Neural cell (in vitro differentiated cells): Measurements from ENCODE around the gene LHFPL2. TPM values are rescaled to one million over a fixed set of nuclear protein-coding genes. Genes with fewer than 3 reads are reported as not detected.

ENCODE experiments used
- H2AFZ ChIP-seq: fragments of 200-600, 300-800 bp; sonication (generic), shearing (Covaris generic); 2 replicates; pipeline ENCODE4 v1.6.0; 2014; ENCODE audit warnings: low read depth, mild to moderate bottlenecking, antibody characterized with exemption, low read length, moderate library complexity
- H3F3A ChIP-seq: fragments of 200-600 bp; shearing (Covaris generic); 2 replicates; pipeline ENCODE4 v1.6.1; 2016; ENCODE audit warnings: mild to moderate bottlenecking, moderate library complexity, mixed read lengths, antibody characterized with exemption, low read length; ENCODE audit not compliant: insufficient read depth, poor library complexity, severe bottlenecking
- H3K27ac ChIP-seq: fragments of 200-600, 300-800 bp; sonication (generic), shearing (Covaris generic); 2 replicates; pipeline ENCODE4 v1.5.1; 2014; ENCODE audit warnings: mild to moderate bottlenecking, low read length, moderate library complexity
- H3K27me3 ChIP-seq: fragments of 300-800, 200-600 bp; sonication (generic), shearing (Covaris generic); 2 replicates; pipeline ENCODE4 v1.6.0; 2014; ENCODE audit warnings: mild to moderate bottlenecking, low read depth, low read length, moderate library complexity; ENCODE audit not compliant: insufficient read depth
- H3K36me3 ChIP-seq: fragments of 300-800, 200-600 bp; sonication (generic), shearing (Covaris generic); 2 replicates; pipeline ENCODE4 v1.5.1; 2014; ENCODE audit warnings: mild to moderate bottlenecking, antibody characterized with exemption, low read length, moderate library complexity; ENCODE audit not compliant: insufficient read depth
- H3K4me2 ChIP-seq: fragments of 300-800, 200-600 bp; sonication (generic), shearing (Covaris generic); 2 replicates; pipeline ENCODE4 v1.6.0; 2014; ENCODE audit warnings: mild to moderate bottlenecking, low read length
- H3K4me3 ChIP-seq: fragments of 300-800, 200-600 bp; sonication (generic), shearing (Covaris generic); 2 replicates; pipeline ENCODE4 v1.5.1; 2014; ENCODE audit warnings: mild to moderate bottlenecking, low read length, moderate library complexity
- H3K79me2 ChIP-seq: fragments of 200-600 bp; shearing (Covaris generic); replicated peaks from 2 replicates; pipeline ENCODE4 v1.6.0; 2014; ENCODE audit warnings: mild to moderate bottlenecking, low read length, moderate library complexity; ENCODE audit not compliant: insufficient read depth
- H3K9ac ChIP-seq: fragments of 300-800, 200-600 bp; sonication (generic), shearing (Covaris generic); 2 replicates; pipeline ENCODE4 v1.6.1; 2016; ENCODE audit warnings: mild to moderate bottlenecking, low read length, mixed read lengths
- H3K9me2 ChIP-seq: fragments of 200-600 bp; shearing (Covaris generic); 2 replicates; pipeline ENCODE4 v1.6.1; 2016; ENCODE audit warnings: mild to moderate bottlenecking, low read length, mixed read lengths; ENCODE audit not compliant: insufficient read depth
- H3K9me3 ChIP-seq: fragments of 200-600, 300-800 bp; sonication (generic), shearing (Covaris generic); 2 replicates; pipeline ENCODE4 v1.6.1; 2016; ENCODE audit warnings: mild to moderate bottlenecking, mixed run types, low read length, moderate library complexity, mixed read lengths
- H4K20me1 ChIP-seq: fragments of 200-600 bp; shearing (Covaris generic); 2 replicates; pipeline ENCODE4 v1.6.1; 2016; ENCODE audit warnings: mild to moderate bottlenecking, mixed run types; ENCODE audit not compliant: insufficient read depth
- EP300 ChIP-seq: fragments of 450-650 bp; conservative IDR thresholded peaks from 2 replicates; pipeline ENCODE4 v1.6.1; 2014; ENCODE audit warnings: antibody characterized with exemption, mild to moderate bottlenecking, moderate library complexity; ENCODE audit not compliant: poor library complexity, severe bottlenecking
- EZH2 ChIP-seq: fragments of 200-600, 300-800 bp; shearing (Covaris generic), sonication (generic); IDR thresholded peaks from 2 replicates; pipeline ENCODE4 v1.6.1; 2014; ENCODE audit warnings: antibody characterized with exemption, low read length, borderline replicate concordance, mild to moderate bottlenecking; ENCODE audit not compliant: insufficient read depth, poor library complexity, severe bottlenecking
- MXI1 ChIP-seq: fragments of 450-650 bp; conservative IDR thresholded peaks from 2 replicates; pipeline ENCODE4 v1.6.1; 2014; ENCODE audit warnings: antibody characterized with exemption, mild to moderate bottlenecking; ENCODE audit not compliant: poor library complexity, severe bottlenecking
- POLR2AphosphoS5 ChIP-seq: IDR thresholded peaks from 2 replicates; pipeline ENCODE4 v1.6.1; 2012
- RAD21 ChIP-seq: fragments of 450-650 bp; conservative IDR thresholded peaks from 2 replicates; pipeline ENCODE4 v1.6.1; 2014; ENCODE audit warnings: antibody characterized with exemption, mild to moderate bottlenecking, moderate library complexity
- SMC3 ChIP-seq: fragments of 450-650 bp; conservative IDR thresholded peaks from 2 replicates; pipeline ENCODE4 v1.6.1; 2014; ENCODE audit warnings: antibody characterized with exemption, mild to moderate bottlenecking, moderate library complexity; ENCODE audit not compliant: poor library complexity
- TAF1 ChIP-seq: IDR thresholded peaks from 2 replicates; pipeline ENCODE4 v1.6.1; 2012; ENCODE audit warnings: low read depth
- polyA plus RNA-seq: library from polyadenylated mRNA; depleted of rRNA; stranded (reverse); fragments of >200 nt; gene quantifications from 2 replicates; pipeline ENCODE4 v1.2.3, GENCODE V29; 2014
- TF ChIP-seq, protein P1 (sequence below): fragments of 450-650 bp; IDR thresholded peaks from 2 replicates; pipeline ENCODE4 v1.5.1; 2014; ENCODE audit warnings: antibody characterized with exemption, mild to moderate bottlenecking, moderate library complexity; ENCODE audit not compliant: poor library complexity, severe bottlenecking
- TF ChIP-seq, protein P2 (sequence below): IDR thresholded peaks from 2 replicates; pipeline ENCODE4 v1.6.1; 2012; ENCODE audit warnings: borderline replicate concordance

The LHFPL2 gene
- polyA plus RNA-seq, 1 donor from 2014 or later, result 1.6 TPM

DNA sequence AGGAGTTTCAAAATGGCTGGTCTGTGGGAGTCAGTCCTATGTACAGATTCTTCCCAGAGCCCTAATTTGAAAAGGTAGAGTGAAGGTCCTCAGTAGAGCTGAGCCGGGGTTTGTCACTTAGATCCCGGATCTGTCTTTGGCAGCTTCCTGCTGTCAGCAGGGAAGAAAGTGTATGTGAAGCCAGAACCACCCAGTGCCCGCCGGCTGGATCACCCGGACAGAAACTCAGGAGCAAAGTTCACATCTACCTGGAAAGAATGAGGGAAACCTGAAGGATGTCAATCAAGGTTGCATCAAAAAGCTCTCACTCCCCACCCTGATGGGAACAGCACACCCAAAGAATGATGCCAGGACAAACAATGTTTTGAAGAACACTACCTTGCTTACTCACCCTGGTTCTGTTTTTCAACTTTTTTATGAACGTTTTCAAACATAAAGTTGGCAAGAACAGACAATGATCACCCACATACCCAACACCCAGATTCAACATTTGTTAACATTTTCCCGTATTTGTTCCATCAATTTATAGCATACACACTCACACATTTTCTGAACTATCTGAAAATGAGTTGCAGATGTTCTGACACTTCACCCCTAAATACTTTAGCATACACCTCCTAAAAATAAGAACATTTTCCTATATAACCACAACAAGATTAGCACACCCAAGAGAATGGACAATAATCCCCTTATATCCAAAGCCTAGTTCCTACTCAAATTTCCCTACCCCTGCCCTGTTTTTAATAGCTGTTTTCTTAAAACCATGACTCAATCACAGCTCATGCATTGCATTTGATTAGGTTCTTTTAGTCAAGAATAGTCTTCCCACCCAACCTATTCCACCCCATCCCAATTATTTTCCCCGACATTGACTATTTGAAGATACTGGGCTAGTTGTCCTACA is 133.9 kb downstream of the LHFPL2 start:
- H3K4me3 ChIP-seq, result no peak overlapping the region
- TF ChIP-seq POLR2AphosphoS5 (no peak), MXI1 (no peak), EP300 (no peak), SMC3 (no peak), TAF1 (no peak), EZH2 (no peak), RAD21 (no peak)
- TF ChIP-seq, protein P1, sequence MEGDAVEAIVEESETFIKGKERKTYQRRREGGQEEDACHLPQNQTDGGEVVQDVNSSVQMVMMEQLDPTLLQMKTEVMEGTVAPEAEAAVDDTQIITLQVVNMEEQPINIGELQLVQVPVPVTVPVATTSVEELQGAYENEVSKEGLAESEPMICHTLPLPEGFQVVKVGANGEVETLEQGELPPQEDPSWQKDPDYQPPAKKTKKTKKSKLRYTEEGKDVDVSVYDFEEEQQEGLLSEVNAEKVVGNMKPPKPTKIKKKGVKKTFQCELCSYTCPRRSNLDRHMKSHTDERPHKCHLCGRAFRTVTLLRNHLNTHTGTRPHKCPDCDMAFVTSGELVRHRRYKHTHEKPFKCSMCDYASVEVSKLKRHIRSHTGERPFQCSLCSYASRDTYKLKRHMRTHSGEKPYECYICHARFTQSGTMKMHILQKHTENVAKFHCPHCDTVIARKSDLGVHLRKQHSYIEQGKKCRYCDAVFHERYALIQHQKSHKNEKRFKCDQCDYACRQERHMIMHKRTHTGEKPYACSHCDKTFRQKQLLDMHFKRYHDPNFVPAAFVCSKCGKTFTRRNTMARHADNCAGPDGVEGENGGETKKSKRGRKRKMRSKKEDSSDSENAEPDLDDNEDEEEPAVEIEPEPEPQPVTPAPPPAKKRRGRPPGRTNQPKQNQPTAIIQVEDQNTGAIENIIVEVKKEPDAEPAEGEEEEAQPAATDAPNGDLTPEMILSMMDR, result no peak
- TF ChIP-seq, protein P2, sequence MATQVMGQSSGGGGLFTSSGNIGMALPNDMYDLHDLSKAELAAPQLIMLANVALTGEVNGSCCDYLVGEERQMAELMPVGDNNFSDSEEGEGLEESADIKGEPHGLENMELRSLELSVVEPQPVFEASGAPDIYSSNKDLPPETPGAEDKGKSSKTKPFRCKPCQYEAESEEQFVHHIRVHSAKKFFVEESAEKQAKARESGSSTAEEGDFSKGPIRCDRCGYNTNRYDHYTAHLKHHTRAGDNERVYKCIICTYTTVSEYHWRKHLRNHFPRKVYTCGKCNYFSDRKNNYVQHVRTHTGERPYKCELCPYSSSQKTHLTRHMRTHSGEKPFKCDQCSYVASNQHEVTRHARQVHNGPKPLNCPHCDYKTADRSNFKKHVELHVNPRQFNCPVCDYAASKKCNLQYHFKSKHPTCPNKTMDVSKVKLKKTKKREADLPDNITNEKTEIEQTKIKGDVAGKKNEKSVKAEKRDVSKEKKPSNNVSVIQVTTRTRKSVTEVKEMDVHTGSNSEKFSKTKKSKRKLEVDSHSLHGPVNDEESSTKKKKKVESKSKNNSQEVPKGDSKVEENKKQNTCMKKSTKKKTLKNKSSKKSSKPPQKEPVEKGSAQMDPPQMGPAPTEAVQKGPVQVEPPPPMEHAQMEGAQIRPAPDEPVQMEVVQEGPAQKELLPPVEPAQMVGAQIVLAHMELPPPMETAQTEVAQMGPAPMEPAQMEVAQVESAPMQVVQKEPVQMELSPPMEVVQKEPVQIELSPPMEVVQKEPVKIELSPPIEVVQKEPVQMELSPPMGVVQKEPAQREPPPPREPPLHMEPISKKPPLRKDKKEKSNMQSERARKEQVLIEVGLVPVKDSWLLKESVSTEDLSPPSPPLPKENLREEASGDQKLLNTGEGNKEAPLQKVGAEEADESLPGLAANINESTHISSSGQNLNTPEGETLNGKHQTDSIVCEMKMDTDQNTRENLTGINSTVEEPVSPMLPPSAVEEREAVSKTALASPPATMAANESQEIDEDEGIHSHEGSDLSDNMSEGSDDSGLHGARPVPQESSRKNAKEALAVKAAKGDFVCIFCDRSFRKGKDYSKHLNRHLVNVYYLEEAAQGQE, result no peak
- H3K79me2 ChIP-seq, result no peaks in the 10 kb centered on the region
- no peak overlapping the region for H3K4me2 ChIP-seq
- no peaks in the 10 kb centered on the region for H3F3A ChIP-seq
- H3K9me3 ChIP-seq, result no peaks in the 10 kb centered on the region
- H3K9ac ChIP-seq, result no peak overlapping the region
- no peaks in the 10 kb centered on the region for H3K27me3 ChIP-seq
- H3K36me3 ChIP-seq, result no peaks in the 10 kb centered on the region
- no peaks in the 10 kb centered on the region for H4K20me1 ChIP-seq
- H3K27ac ChIP-seq, result no peak overlapping the region
- H3K9me2 ChIP-seq, result no peaks in the 10 kb centered on the region
- H2AFZ ChIP-seq, result no peak overlapping the region

DNA sequence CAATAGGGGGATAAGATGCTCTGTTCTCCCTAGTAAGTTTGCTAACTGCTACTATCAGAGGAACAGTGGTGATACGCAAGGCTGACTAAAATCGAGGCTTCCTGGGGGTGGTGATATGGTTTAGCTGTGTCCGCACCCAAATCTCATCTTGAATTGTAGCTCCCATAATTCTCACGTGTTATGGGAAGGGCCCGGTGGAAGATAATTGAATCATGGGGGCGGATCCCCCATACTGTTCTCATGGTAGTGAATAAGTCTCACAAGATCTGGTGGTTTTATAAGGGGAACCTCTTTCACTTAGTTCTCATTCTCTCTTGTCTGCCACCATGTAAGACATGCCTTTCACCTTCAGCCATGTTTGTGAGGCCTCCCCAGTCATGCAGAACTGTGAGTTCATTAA is 135.1 kb downstream of the LHFPL2 start:
- no peak overlapping the region for H3K4me2 ChIP-seq
- H3F3A ChIP-seq, result no peaks in the 10 kb centered on the region
- no peaks in the 10 kb centered on the region for H3K9me3 ChIP-seq
- no peaks in the 10 kb centered on the region for H3K36me3 ChIP-seq
- no peak overlapping the region for H2AFZ ChIP-seq
- H3K9ac ChIP-seq, result no peak overlapping the region
- H3K4me3 ChIP-seq, result no peak overlapping the region
- H4K20me1 ChIP-seq, result no peaks in the 10 kb centered on the region
- no peaks in the 10 kb centered on the region for H3K27me3 ChIP-seq
- no peaks in the 10 kb centered on the region for H3K9me2 ChIP-seq
- TF ChIP-seq EP300 (no peak), MXI1 (no peak), RAD21 (no peak), SMC3 (no peak), POLR2AphosphoS5 (no peak), TAF1 (no peak), EZH2 (no peak)
- TF ChIP-seq, protein P2, result no peak
- TF ChIP-seq, protein P1, result no peak
- no peak overlapping the region for H3K27ac ChIP-seq
- no peaks in the 10 kb centered on the region for H3K79me2 ChIP-seq
